H1 (cell line): ENCODE data around the gene CBX4. TPM values are rescaled to one million over a fixed set of nuclear protein-coding genes. Genes with fewer than 3 reads are reported as not detected.

Source experiments
- CTCF ChIA-PET: fragments of 300-600 bp; sonication (Branson Sonifier 250); formaldehyde crosslinking; loops from one replicate; lab custom pipeline; 2021; ENCODE audit not compliant: partially characterized antibody; lab: Charles Lee
- POLR2A ChIA-PET: fragments of 300-600 bp; sonication (Branson Sonifier 250); formaldehyde crosslinking; loops from one replicate; lab custom pipeline; 2021; ENCODE audit warnings: inconsistent platforms; ENCODE audit not compliant: partially characterized antibody; lab: Charles Lee
- DNase-seq, 2 experiments: peaks; one replicate each; pipeline versions ENCODE4 v3.0.0 to v3.0.0-alpha.2; 2010 to 2022; ENCODE audit warnings: low spot score in 2 of 2, low read depth in 1 of 2, mixed read lengths in 1 of 2
- FAIRE-seq: peaks from 2 replicates; lab custom pipeline; 2011; peaks lifted over from hg19 to GRCh38; lab: Jason Lieb, UNC
- H2AFZ ChIP-seq: 2 replicates; pipeline ENCODE4 v1.8.1; 2012; ENCODE audit warnings: low read length, inconsistent platforms
- H2AK5ac ChIP-seq: 2 replicates; pipeline ENCODE4 v1.6.1; 2013; ENCODE audit warnings: low read depth, low read length
- H2BK120ac ChIP-seq: replicated peaks from 2 replicates; pipeline ENCODE3; 2013; ENCODE audit warnings: low read depth, low read length, inconsistent platforms
- H2BK12ac ChIP-seq: 2 replicates; pipeline ENCODE4 v1.6.1; 2013; ENCODE audit warnings: low read depth, low read length
- H2BK15ac ChIP-seq: 2 replicates; pipeline ENCODE4 v1.6.1; 2013; ENCODE audit warnings: low read length
- H2BK20ac ChIP-seq: 2 replicates; pipeline ENCODE4 v1.6.1; 2013; ENCODE audit warnings: low read length
- H2BK5ac ChIP-seq: 2 replicates; pipeline ENCODE4 v1.6.1; 2013; ENCODE audit warnings: low read depth, low read length
- H3K14ac ChIP-seq: 2 replicates; pipeline ENCODE4 v1.6.1; 2013; ENCODE audit warnings: inconsistent platforms; ENCODE audit not compliant: insufficient read length
- H3K18ac ChIP-seq: 2 replicates; pipeline ENCODE4 v1.6.1; 2013; ENCODE audit warnings: low read length; ENCODE audit errors: extremely low read depth
- H3K23ac ChIP-seq: 2 replicates; pipeline ENCODE4 v1.6.1; 2013; ENCODE audit warnings: inconsistent platforms; ENCODE audit not compliant: insufficient read length
- H3K23me2 ChIP-seq: 2 replicates; pipeline ENCODE4 v1.6.1; 2013; ENCODE audit warnings: low read depth, low read length
- H3K27ac ChIP-seq: 2 replicates; pipeline ENCODE4 v1.6.1; 2011; ENCODE audit warnings: low read depth, low read length, inconsistent platforms
- H3K27me3 ChIP-seq, 4 experiments: replicated peaks in 1 of 4; 1 replicate in 1 of 4; 2 replicates in 3 of 4; pipeline versions ENCODE4 v1.6.1 to v1.8.1; 2011 to 2013; ENCODE audit warnings: low read length in 3 of 4, mild to moderate bottlenecking in 3 of 4, inconsistent platforms in 2 of 4, mixed read lengths in 2 of 4, moderate library complexity in 1 of 4; ENCODE audit not compliant: control insufficient read depth in 3 of 4, insufficient read depth in 3 of 4; ENCODE audit errors: extremely low read depth in 1 of 4
- H3K36me3 ChIP-seq, 4 experiments: 2 replicates each; pipeline versions ENCODE4 v1.6.1 to v1.8.1; 2011 to 2013; ENCODE audit warnings: mild to moderate bottlenecking in 4 of 4, low read length in 3 of 4, moderate library complexity in 2 of 4, control low read depth in 1 of 4, inconsistent platforms in 1 of 4; ENCODE audit not compliant: insufficient read depth in 4 of 4, control insufficient read depth in 2 of 4
- H3K4ac ChIP-seq: replicated peaks from 2 replicates; pipeline ENCODE3; 2013; ENCODE audit warnings: low read length, low read depth, mixed read lengths, inconsistent platforms; ENCODE audit not compliant: insufficient read length
- H3K4me1 ChIP-seq, 4 experiments: replicated peaks in 1 of 4; 1 replicate in 1 of 4; 2 replicates in 3 of 4; pipeline versions ENCODE4 v1.6.1 to v1.8.1; 2011 to 2013; ENCODE audit warnings: low read length in 3 of 4, inconsistent platforms in 2 of 4, mixed read lengths in 1 of 4; ENCODE audit not compliant: insufficient read depth in 4 of 4, control insufficient read depth in 3 of 4
- H3K4me2 ChIP-seq, 2 experiments: 2 replicates each; pipeline versions ENCODE4 v1.6.1 to v1.8.1; 2011 to 2013; ENCODE audit warnings: low read depth in 2 of 2, low read length in 2 of 2, control low read depth in 1 of 2, inconsistent platforms in 1 of 2, mild to moderate bottlenecking in 1 of 2; ENCODE audit not compliant: insufficient read depth in 1 of 2
- H3K4me3 ChIP-seq, 4 experiments: fragments of 200-600, 300-600 bp in 1 of 4; sonication (generic), shearing (Covaris generic), sonication (Bioruptor Twin) in 1 of 4; 2 replicates each; pipeline versions ENCODE4 v1.5.1 to v1.8.1; 2011 to 2016; ENCODE audit warnings: low read length in 4 of 4, low read depth in 3 of 4, control low read depth in 2 of 4, inconsistent platforms in 2 of 4, mild to moderate bottlenecking in 2 of 4, mixed read lengths in 1 of 4, moderate library complexity in 1 of 4; ENCODE audit not compliant: insufficient read depth in 2 of 4; ENCODE audit errors: extremely low read depth in 1 of 4
- H3K56ac ChIP-seq: replicated peaks from 2 replicates; pipeline ENCODE3; 2013; ENCODE audit warnings: low read depth, mild to moderate bottlenecking, mixed read lengths, low read length, inconsistent platforms; ENCODE audit not compliant: insufficient read length
- H3K79me1 ChIP-seq: 2 replicates; pipeline ENCODE4 v1.6.1; 2013; ENCODE audit warnings: low read depth, low read length, control low read depth
- H3K79me2 ChIP-seq, 2 experiments: 2 replicates each; pipeline versions ENCODE4 v1.6.1 to v1.8.1; 2012 to 2013; ENCODE audit warnings: low read length in 2 of 2, mild to moderate bottlenecking in 2 of 2, inconsistent platforms in 1 of 2; ENCODE audit not compliant: insufficient read depth in 2 of 2, control insufficient read depth in 1 of 2
- H3K9ac ChIP-seq, 4 experiments: replicated peaks in 1 of 4; 1 replicate in 1 of 4; 2 replicates in 3 of 4; pipeline versions ENCODE4 v1.6.1 to v1.8.1; 2011 to 2013; ENCODE audit warnings: low read depth in 3 of 4, low read length in 3 of 4, control low read depth in 2 of 4, mild to moderate bottlenecking in 2 of 4, moderate library complexity in 2 of 4, inconsistent platforms in 1 of 4; ENCODE audit errors: extremely low read depth in 1 of 4
- H3K9me3 ChIP-seq, 2 experiments: 2 replicates each; pipeline versions ENCODE4 v1.6.1 to v1.8.1; 2012 to 2013; ENCODE audit warnings: mild to moderate bottlenecking in 2 of 2, moderate library complexity in 2 of 2, control low read depth in 1 of 2, inconsistent platforms in 1 of 2, low read depth in 1 of 2, low read length in 1 of 2, mixed read lengths in 1 of 2; ENCODE audit not compliant: insufficient read depth in 2 of 2
- H4K20me1 ChIP-seq, 2 experiments: replicated peaks in 1 of 2; 2 replicates each; pipeline versions ENCODE3 to v1.8.1; 2011 to 2013; ENCODE audit warnings: inconsistent platforms in 2 of 2, low read length in 2 of 2, mild to moderate bottlenecking in 1 of 2; ENCODE audit not compliant: insufficient read depth in 2 of 2, control insufficient read depth in 1 of 2
- H4K5ac ChIP-seq: 2 replicates; pipeline ENCODE4 v1.6.1; 2013; ENCODE audit warnings: low read length, low read depth, mixed read lengths, inconsistent platforms; ENCODE audit not compliant: insufficient read length
- H4K8ac ChIP-seq: 2 replicates; pipeline ENCODE4 v1.8.0; 2013; ENCODE audit warnings: mild to moderate bottlenecking, moderate library complexity, low read length, inconsistent platforms; ENCODE audit not compliant: insufficient read depth; ENCODE audit errors: extremely low read depth
- H4K91ac ChIP-seq: replicated peaks from 2 replicates; pipeline ENCODE3; 2013; ENCODE audit warnings: low read length, mixed read lengths, inconsistent platforms; ENCODE audit not compliant: insufficient read length
- BACH1 ChIP-seq: IDR thresholded peaks from 2 replicates; pipeline ENCODE4 v1.6.1; 2012; ENCODE audit warnings: low read length, improper control_type of control experiment
- EZH2 ChIP-seq: fragments of 200-600 bp; sonication (generic); IDR thresholded peaks from 2 replicates; pipeline ENCODE4 v1.7.1; 2012; ENCODE audit warnings: low read depth, mild to moderate bottlenecking, moderate library complexity, low read length, inconsistent platforms; ENCODE audit not compliant: severe bottlenecking
- MAFK ChIP-seq: IDR thresholded peaks from 2 replicates; pipeline ENCODE4 v1.6.1; 2012; ENCODE audit warnings: low read depth, mild to moderate bottlenecking, improper control_type of control experiment, low read length
- NANOG ChIP-seq: IDR thresholded peaks from 2 replicates; pipeline ENCODE4 v1.6.1; 2011; ENCODE audit warnings: low read length, low read depth, mild to moderate bottlenecking, inconsistent platforms; ENCODE audit not compliant: insufficient read depth, poor library complexity, severe bottlenecking
- POLR2AphosphoS5 ChIP-seq: IDR thresholded peaks from 2 replicates; pipeline ENCODE4 v1.6.1; 2011; ENCODE audit warnings: low read depth, low read length
- WGBS, 2 experiments: shearing (Covaris generic) in 1 of 2; methylation state at CpG; one replicate each; pipeline versions ENCODE4 v1.1.6 to v1.1.7; 2013 to 2015; ENCODE audit warnings: low lambda C conversion rate in 2 of 2, mixed read lengths in 2 of 2, inconsistent platforms in 1 of 2, low coverage in 1 of 2, missing lambda C conversion rate in 1 of 2; ENCODE audit not compliant: insufficient replicate concordance in 2 of 2, insufficient coverage in 1 of 2, insufficient read length in 1 of 2; ENCODE audit errors: extremely low coverage in 1 of 2, missing lambda C conversion rate in 1 of 2; 5-methylcytosine and 5-hydroxymethylcytosine counted together
- polyA plus RNA-seq, 7 experiments: library from polyadenylated mRNA; depleted of rRNA in 3 of 7; stranded (reverse) in 5 of 7; unstranded in 2 of 7; fragments of >200 nt in 5 of 7; fragments of 200-250 nt in 2 of 7; gene quantifications; 1 replicate in 5 of 7; 2 replicates in 1 of 7; 4 replicates in 1 of 7; pipeline versions ENCODE4 v1.2.1 to v1.2.3, GENCODE V29; 2011 to 2013; ENCODE audit warnings: missing spikeins in 2 of 7, mixed read lengths in 2 of 7
- total RNA-seq: library from RNA; stranded (reverse); fragmentation: NEBNext Ultra II Directional; extraction: Animal tissue kit (Norgen Biotek cat#: 25700); gene quantifications from 2 replicates; pipeline ENCODE4 v1.2.1, GENCODE V29; 2021
- TF ChIP-seq, protein P1 (sequence below): IDR thresholded peaks from 2 replicates; pipeline ENCODE4 v1.6.1; 2011; ENCODE audit warnings: low read length, improper control_type of control experiment

Gene CBX4
- total and polyA plus RNA-seq, 2 of the 8 experiments (the other 6 are each of a cell fraction or from before 2014, with no cell fraction given), result 1.8 to 4.0 TPM

DNA sequence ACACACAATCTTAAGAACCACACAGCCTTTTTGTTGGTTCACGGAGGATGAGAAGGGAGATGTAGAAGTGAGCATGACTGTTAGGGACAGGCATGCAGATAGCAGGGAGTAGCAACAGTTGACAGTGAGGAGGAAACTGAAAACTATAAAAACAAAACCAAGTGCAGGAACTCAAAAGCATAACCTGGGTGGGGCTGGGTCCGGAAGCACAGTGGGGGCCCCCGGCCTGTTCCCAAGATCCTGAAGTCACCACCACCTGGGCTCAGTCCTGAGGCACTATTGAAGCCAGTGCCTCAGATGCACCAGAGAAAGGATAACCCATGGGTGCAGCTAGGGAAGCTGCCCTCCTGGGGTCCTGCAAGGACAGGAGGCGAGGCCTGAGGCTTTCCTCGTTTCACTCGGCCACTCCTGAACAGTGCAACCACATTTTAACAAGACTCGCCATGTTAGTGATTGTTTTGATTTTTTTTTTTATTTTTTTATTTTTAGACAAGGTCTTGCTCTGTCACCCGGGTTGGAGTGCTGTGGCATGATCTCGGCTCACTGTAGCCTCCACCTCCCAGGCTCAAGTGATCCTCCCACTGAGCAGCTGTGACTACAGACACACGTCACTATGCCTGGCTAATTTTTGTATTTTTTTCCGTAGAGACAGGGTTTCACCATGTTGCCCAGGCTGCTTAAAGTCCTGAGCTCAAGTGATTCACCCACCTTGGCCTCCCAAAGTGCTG is 27.7 kb upstream of the CBX4 start:
- H3K18ac ChIP-seq, result no peak overlapping the region
- no peak overlapping the region for H3K4me2 ChIP-seq
- H2AK5ac ChIP-seq, result no peak overlapping the region
- H3K27ac ChIP-seq, result no peak overlapping the region
- H2BK15ac ChIP-seq, result 0 out of 2 replicates have a peak overlapping the region, but pooled peaks have one; percentile 46
- CTCF ChIA-PET, result interaction anchor here (0.7 to 3.1 kb wide), 3 partner anchors 12 to 336 kb away, joined by 4 to 10 read pairs (median 5); no protein-coding TSS in a partner anchor
- no peak overlapping the region for H2BK120ac ChIP-seq
- no peak overlapping the region for H4K5ac ChIP-seq
- no peaks in the 10 kb centered on the region for H3K79me2 ChIP-seq
- H3K36me3 ChIP-seq, result no peaks in the 10 kb centered on the region
- POLR2A ChIA-PET, result no interaction called here
- FAIRE-seq, result no peak
- H3K9me3 ChIP-seq, result no peaks in the 10 kb centered on the region
- H3K4me3 ChIP-seq, result no peak overlapping the region
- no peak overlapping the region for H3K56ac ChIP-seq
- peaks cover 2% of the 10 kb centered on the region; the same call in 1 of the 2 replicates for H3K23me2 ChIP-seq
- peaks cover 0 to 11% (median 4%) of the 10 kb centered on the region in 4 experiments; a peak in 6 of 7 replicates for H3K4me1 ChIP-seq
- 82% methylated on average over 11 of the region's 11 CpGs; no CpG with 5 or more reads in 1 of the 2 experiments for WGBS, 2 experiments
- H3K14ac ChIP-seq, result no peak overlapping the region
- no peak overlapping the region for H2BK20ac ChIP-seq
- no peaks in the 10 kb centered on the region; a peak in 2 of 7 replicates for H3K27me3 ChIP-seq
- H2BK5ac ChIP-seq, result no peak overlapping the region
- no peak overlapping the region for H3K23ac ChIP-seq
- no peak overlapping the region for H3K9ac ChIP-seq
- H4K8ac ChIP-seq, result no peak overlapping the region
- no peak for DNase-seq
- no peak overlapping the region for H3K4ac ChIP-seq
- H4K91ac ChIP-seq, result no peak overlapping the region
- H2BK12ac ChIP-seq, result no peak overlapping the region
- TF ChIP-seq BACH1 (no peak), MAFK (no peak), POLR2AphosphoS5 (no peak), EZH2 (no peak), NANOG (no peak)
- TF ChIP-seq, protein P1, sequence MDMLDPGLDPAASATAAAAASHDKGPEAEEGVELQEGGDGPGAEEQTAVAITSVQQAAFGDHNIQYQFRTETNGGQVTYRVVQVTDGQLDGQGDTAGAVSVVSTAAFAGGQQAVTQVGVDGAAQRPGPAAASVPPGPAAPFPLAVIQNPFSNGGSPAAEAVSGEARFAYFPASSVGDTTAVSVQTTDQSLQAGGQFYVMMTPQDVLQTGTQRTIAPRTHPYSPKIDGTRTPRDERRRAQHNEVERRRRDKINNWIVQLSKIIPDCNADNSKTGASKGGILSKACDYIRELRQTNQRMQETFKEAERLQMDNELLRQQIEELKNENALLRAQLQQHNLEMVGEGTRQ, result no peak
- no peaks in the 10 kb centered on the region for H4K20me1 ChIP-seq
- H2AFZ ChIP-seq, result no peak overlapping the region
- no peaks in the 10 kb centered on the region for H3K79me1 ChIP-seq
